K562 (cell line): ENCODE results near the gene PRKCE. TPM values are rescaled to one million over a fixed set of nuclear protein-coding genes. Genes with fewer than 3 reads are reported as not detected.

ENCODE experiments used
- ATAC-seq: fragments of 200-7000 bp; cut with Tn5 transposase; 3 replicates; pipeline ENCODE4 v1.9.1; 2020; ENCODE audit warnings: moderate library complexity
- BruUV-seq: library from RNA; stranded (reverse); fragments of 400-500 nt; replicated peaks from 2 replicates; lab custom pipeline; 2021; lab: Mats Ljungman, UMichigan
- CTCF ChIA-PET: fragments of 300-600 bp; formaldehyde crosslinking; extraction: SDS; loops from one replicate; lab custom pipeline; 2021; ENCODE audit warnings: low intra/inter-chr PET ratio; lab: Yijun Ruan, JAX
- POLR2A ChIA-PET: fragments of 300-600, 350-650 bp; sonication (Branson Sonifier 250); formaldehyde crosslinking; extraction: SDS; loops from one replicate; lab custom pipeline; 2021; ENCODE audit warnings: antibody characterized with exemption, inconsistent platforms; lab: Yijun Ruan, JAX
- DNase-seq, 4 experiments: peaks; one replicate each; pipeline versions ENCODE4 v3.0.0 to v3.0.0-alpha.2; 2011 to 2018; ENCODE audit warnings: low spot score in 3 of 4, mixed read lengths in 3 of 4; ENCODE audit errors: extremely low read depth in 1 of 4
- FAIRE-seq: peaks from 2 replicates; lab custom pipeline; 2011; peaks lifted over from hg19 to GRCh38; lab: Jason Lieb, UNC
- H2AFZ ChIP-seq: 2 replicates; pipeline ENCODE4 v1.6.0; 2011; ENCODE audit warnings: low read depth, low read length, control low read depth, inconsistent platforms
- H3K27ac ChIP-seq: fragments of 200-600 bp; 3 replicates; pipeline ENCODE4 v1.8.0; 2011; ENCODE audit warnings: low read depth, mild to moderate bottlenecking, control low read depth, inconsistent platforms, low read length, moderate library complexity, mixed read lengths; ENCODE audit errors: extremely low read depth
- H3K27me3 ChIP-seq, 2 experiments: fragments of 300-600 bp in 1 of 2; 2 replicates in 1 of 2; 3 replicates in 1 of 2; pipeline versions ENCODE4 v1.6.0 to v1.8.0; 2011; ENCODE audit warnings: inconsistent platforms in 2 of 2, low read length in 2 of 2, mild to moderate bottlenecking in 1 of 2, mixed read lengths in 1 of 2, moderate library complexity in 1 of 2; ENCODE audit not compliant: control insufficient read depth in 2 of 2, insufficient read depth in 2 of 2
- H3K36me3 ChIP-seq: fragments of 300-600 bp; 3 replicates; pipeline ENCODE4 v1.8.0; 2011; ENCODE audit warnings: mild to moderate bottlenecking, low read length, inconsistent platforms; ENCODE audit not compliant: control insufficient read depth, insufficient read depth
- H3K4me1 ChIP-seq, 2 experiments: fragments of 200-600 bp in 1 of 2; replicated peaks in 1 of 2; 2 replicates in 1 of 2; 3 replicates in 1 of 2; pipeline versions ENCODE4 v1.5.1 to v1.8.0; 2011; ENCODE audit warnings: inconsistent platforms in 2 of 2, low read length in 2 of 2, mild to moderate bottlenecking in 1 of 2, mixed read lengths in 1 of 2, moderate library complexity in 1 of 2; ENCODE audit not compliant: control insufficient read depth in 2 of 2, insufficient read depth in 2 of 2
- H3K4me2 ChIP-seq: 2 replicates; pipeline ENCODE4 v1.6.1; 2011; ENCODE audit warnings: low read length, control low read depth, inconsistent platforms, mixed read lengths; ENCODE audit not compliant: insufficient read depth
- H3K4me3 ChIP-seq: fragments of 200-600 bp; sonication (generic), shearing (Covaris generic); 2 replicates; pipeline ENCODE4 v1.5.1; 2016; ENCODE audit warnings: control low read depth, inconsistent platforms
- H3K79me2 ChIP-seq: fragments of 200-600 bp; 3 replicates; pipeline ENCODE4 v1.8.0; 2011; ENCODE audit warnings: low read length, inconsistent platforms; ENCODE audit not compliant: control insufficient read depth, insufficient read depth
- H3K9ac ChIP-seq, 2 experiments: 2 replicates each; pipeline versions ENCODE4 v1.6.0 to v1.6.1; 2011; ENCODE audit warnings: low read depth in 2 of 2, low read length in 2 of 2, control low read depth in 1 of 2, inconsistent platforms in 1 of 2, mild to moderate bottlenecking in 1 of 2, mixed read lengths in 1 of 2; ENCODE audit not compliant: insufficient read depth in 1 of 2
- H3K9me1 ChIP-seq: one replicate; pipeline ENCODE4 v1.6.0; 2011; ENCODE audit warnings: inconsistent platforms, mild to moderate bottlenecking, low read length, moderate library complexity; ENCODE audit not compliant: control insufficient read depth, insufficient read depth
- H3K9me3 ChIP-seq: replicated peaks from 2 replicates; pipeline ENCODE4 v1.5.1; 2011; ENCODE audit warnings: low read depth, low read length, inconsistent platforms; ENCODE audit not compliant: control insufficient read depth, insufficient read depth
- H4K20me1 ChIP-seq: replicated peaks from 2 replicates; pipeline ENCODE4 v1.6.1; 2011; ENCODE audit warnings: low read length, inconsistent platforms, mixed read lengths; ENCODE audit not compliant: control insufficient read depth, insufficient read depth
- HMG20A ChIP-seq: fragments of 450-650 bp; formaldehyde crosslinking; conservative IDR thresholded peaks from 2 replicates; pipeline ENCODE4 v1.4.0; 2020; ENCODE audit warnings: mild to moderate bottlenecking, mixed read lengths
- L3MBTL2 ChIP-seq: fragments of 450-650 bp; IDR thresholded peaks from 2 replicates; pipeline ENCODE4 v1.6.1; 2016; ENCODE audit warnings: mild to moderate bottlenecking, moderate library complexity
- SRSF7 ChIP-seq: fragments of 200-400 bp; formaldehyde crosslinking; optimal IDR thresholded peaks from 2 replicates; pipeline ENCODE3; 2017; ENCODE audit warnings: mild to moderate bottlenecking, low read depth, low read length
- ZNF224 ChIP-seq: sonication (generic); formaldehyde crosslinking; IDR thresholded peaks from 2 replicates; pipeline ENCODE4 v1.8.0; 2022; ENCODE audit warnings: mild to moderate bottlenecking, missing genetic modification reagents
- WGBS: fragments of 100-300 bp; shearing (Covaris generic); methylation state at CpG from one replicate; pipeline ENCODE4 v1.1.6; 2016; ENCODE audit warnings: low coverage, mixed read lengths; ENCODE audit not compliant: insufficient coverage; ENCODE audit errors: missing lambda C conversion rate; 5-methylcytosine and 5-hydroxymethylcytosine counted together
- in situ Hi-C: fragments of 300-500 bp; cut with MboI; formaldehyde crosslinking; loops from 4 replicates; pipeline ENCODE4 v1.15.0; 2018; ENCODE audit warnings: inconsistent platforms, mixed read lengths
- intact Hi-C: fragments of 100-400 bp; cut with micrococcal nuclease; formaldehyde crosslinking; loops from 2 replicates; pipeline ENCODE4 v1.14.2; 2022
- polyA plus RNA-seq, 8 experiments: library from polyadenylated mRNA; depleted of rRNA in 4 of 8; stranded (reverse) in 5 of 8; unstranded in 3 of 8; fragments of >200 nt; fragmentation: Nextera tagmentation in 2 of 8; fragmentation: Illumina TruSeq in 1 of 8; extraction: Ambion mirVana in 2 of 8; extraction: Trizol in 1 of 8; gene quantifications; 2 replicates each; pipeline versions ENCODE4 v1.2.1 to v1.2.3, GENCODE V29; 2011 to 2014; ENCODE audit warnings: inconsistent platforms in 1 of 8, missing spikeins in 1 of 8
- total RNA-seq, 7 experiments: library from RNA; depleted of rRNA in 6 of 7; stranded (reverse); fragments of >200 nt in 6 of 7; fragmentation: Illumina TruSeq in 2 of 7; extraction: Trizol in 2 of 7; gene quantifications; 2 replicates each; pipeline versions ENCODE4 v1.2.1 to v1.2.3, GENCODE V29; 2011 to 2021; ENCODE audit warnings: low replicate concordance in 1 of 7
- TF ChIP-seq, protein P1 (sequence below): sonication (generic); formaldehyde crosslinking; IDR thresholded peaks from 2 replicates; pipeline ENCODE4 v1.8.1; 2022; ENCODE audit warnings: missing genetic modification reagents
- TF ChIP-seq, protein P2 (sequence below): fragments of 450-650 bp; IDR thresholded peaks from 2 replicates; pipeline ENCODE4 v1.6.1; 2016; ENCODE audit warnings: borderline replicate concordance
- TF ChIP-seq, protein P3 (sequence below): sonication (generic); formaldehyde crosslinking; IDR thresholded peaks from 2 replicates; pipeline ENCODE4 v1.8.1; 2023; ENCODE audit warnings: mild to moderate bottlenecking, missing genetic modification reagents
- TF ChIP-seq, protein P4 (sequence below): fragments of 250-450 bp; sonication (Bioruptor Pico); IDR thresholded peaks from 2 replicates; pipeline ENCODE4 v1.4.0; 2020; ENCODE audit warnings: mild to moderate bottlenecking, moderate library complexity

Gene PRKCE
- total and polyA plus RNA-seq, 9 of the 15 experiments (the other 6 are each of a cell fraction or from before 2014, with no cell fraction given), result 0.06 to 1.0 (median 0.22) TPM; not detected in 1

DNA sequence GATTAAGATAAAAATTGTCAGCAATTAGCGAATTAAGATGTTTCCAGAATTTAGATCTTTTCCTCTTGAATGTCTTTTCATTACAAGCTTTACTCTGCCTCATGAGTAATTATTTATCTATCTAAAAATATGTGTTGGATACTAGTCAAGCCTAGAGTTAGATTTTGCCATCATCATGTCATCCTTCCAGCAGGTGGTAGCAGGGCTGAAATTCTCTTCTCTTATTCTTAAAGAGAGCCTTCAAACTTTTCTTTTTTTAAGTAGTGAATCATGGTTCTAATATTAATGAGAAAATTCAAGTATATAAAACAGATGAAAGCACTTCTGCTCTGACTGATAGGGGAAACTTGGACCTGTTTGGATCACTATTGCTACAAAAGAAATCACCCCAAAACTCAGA lies 405.1 kb downstream of the PRKCE start:
- Histone ChIP-seq H2AFZ (no peak overlapping the region), H3K27me3 (peaks cover 21 to 41% of the 10 kb centered on the region in 2 experiments; a peak in 4 of 5 replicates), H3K4me1 (no peaks in the 10 kb centered on the region; a peak in 1 of 5 replicates), H3K27ac (no peak overlapping the region), H3K36me3 (no peaks in the 10 kb centered on the region), H3K79me2 (no peaks in the 10 kb centered on the region), H3K9me3 (no peaks in the 10 kb centered on the region), H3K4me3 (no peak overlapping the region), H3K4me2 (no peak overlapping the region), H3K9me1 (no peaks in the 10 kb centered on the region), H4K20me1 (no peaks in the 10 kb centered on the region), H3K9ac (no peak overlapping the region)
- whole genome bisulfite sequencing, result 0% methylated on average over 1 of the region's 1 CpG
- BruUV-seq, result no TSS peak
- DNase-seq, result no peak
- CTCF ChIA-PET, result interaction anchor here (0.7 kb wide), 1 partner anchor 757 kb away, joined by 4 read pairs; no protein-coding TSS in a partner anchor
- no peak for FAIRE-seq
- intact Hi-C loops (no loop called here), in situ Hi-C loops (no loop called here)
- POLR2A ChIA-PET, result interaction anchor here (1.2 kb wide), 1 partner anchor 10 kb away, joined by 3 read pairs; no protein-coding TSS in a partner anchor
- no peak for ATAC-seq
- TF ChIP-seq, protein P1, sequence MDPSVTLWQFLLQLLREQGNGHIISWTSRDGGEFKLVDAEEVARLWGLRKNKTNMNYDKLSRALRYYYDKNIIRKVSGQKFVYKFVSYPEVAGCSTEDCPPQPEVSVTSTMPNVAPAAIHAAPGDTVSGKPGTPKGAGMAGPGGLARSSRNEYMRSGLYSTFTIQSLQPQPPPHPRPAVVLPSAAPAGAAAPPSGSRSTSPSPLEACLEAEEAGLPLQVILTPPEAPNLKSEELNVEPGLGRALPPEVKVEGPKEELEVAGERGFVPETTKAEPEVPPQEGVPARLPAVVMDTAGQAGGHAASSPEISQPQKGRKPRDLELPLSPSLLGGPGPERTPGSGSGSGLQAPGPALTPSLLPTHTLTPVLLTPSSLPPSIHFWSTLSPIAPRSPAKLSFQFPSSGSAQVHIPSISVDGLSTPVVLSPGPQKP (CRISPR knock-in tag), result no peak
- TF ChIP-seq L3MBTL2 (no peak), ZNF224 (CRISPR knock-in tag) (no peak), SRSF7 (no peak), HMG20A (no peak)
- TF ChIP-seq, protein P2, sequence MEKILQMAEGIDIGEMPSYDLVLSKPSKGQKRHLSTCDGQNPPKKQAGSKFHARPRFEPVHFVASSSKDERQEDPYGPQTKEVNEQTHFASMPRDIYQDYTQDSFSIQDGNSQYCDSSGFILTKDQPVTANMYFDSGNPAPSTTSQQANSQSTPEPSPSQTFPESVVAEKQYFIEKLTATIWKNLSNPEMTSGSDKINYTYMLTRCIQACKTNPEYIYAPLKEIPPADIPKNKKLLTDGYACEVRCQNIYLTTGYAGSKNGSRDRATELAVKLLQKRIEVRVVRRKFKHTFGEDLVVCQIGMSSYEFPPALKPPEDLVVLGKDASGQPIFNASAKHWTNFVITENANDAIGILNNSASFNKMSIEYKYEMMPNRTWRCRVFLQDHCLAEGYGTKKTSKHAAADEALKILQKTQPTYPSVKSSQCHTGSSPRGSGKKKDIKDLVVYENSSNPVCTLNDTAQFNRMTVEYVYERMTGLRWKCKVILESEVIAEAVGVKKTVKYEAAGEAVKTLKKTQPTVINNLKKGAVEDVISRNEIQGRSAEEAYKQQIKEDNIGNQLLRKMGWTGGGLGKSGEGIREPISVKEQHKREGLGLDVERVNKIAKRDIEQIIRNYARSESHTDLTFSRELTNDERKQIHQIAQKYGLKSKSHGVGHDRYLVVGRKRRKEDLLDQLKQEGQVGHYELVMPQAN, result no peak
- TF ChIP-seq, protein P3, sequence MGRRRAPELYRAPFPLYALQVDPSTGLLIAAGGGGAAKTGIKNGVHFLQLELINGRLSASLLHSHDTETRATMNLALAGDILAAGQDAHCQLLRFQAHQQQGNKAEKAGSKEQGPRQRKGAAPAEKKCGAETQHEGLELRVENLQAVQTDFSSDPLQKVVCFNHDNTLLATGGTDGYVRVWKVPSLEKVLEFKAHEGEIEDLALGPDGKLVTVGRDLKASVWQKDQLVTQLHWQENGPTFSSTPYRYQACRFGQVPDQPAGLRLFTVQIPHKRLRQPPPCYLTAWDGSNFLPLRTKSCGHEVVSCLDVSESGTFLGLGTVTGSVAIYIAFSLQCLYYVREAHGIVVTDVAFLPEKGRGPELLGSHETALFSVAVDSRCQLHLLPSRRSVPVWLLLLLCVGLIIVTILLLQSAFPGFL (CRISPR knock-in tag), result no peak
- TF ChIP-seq, protein P4, sequence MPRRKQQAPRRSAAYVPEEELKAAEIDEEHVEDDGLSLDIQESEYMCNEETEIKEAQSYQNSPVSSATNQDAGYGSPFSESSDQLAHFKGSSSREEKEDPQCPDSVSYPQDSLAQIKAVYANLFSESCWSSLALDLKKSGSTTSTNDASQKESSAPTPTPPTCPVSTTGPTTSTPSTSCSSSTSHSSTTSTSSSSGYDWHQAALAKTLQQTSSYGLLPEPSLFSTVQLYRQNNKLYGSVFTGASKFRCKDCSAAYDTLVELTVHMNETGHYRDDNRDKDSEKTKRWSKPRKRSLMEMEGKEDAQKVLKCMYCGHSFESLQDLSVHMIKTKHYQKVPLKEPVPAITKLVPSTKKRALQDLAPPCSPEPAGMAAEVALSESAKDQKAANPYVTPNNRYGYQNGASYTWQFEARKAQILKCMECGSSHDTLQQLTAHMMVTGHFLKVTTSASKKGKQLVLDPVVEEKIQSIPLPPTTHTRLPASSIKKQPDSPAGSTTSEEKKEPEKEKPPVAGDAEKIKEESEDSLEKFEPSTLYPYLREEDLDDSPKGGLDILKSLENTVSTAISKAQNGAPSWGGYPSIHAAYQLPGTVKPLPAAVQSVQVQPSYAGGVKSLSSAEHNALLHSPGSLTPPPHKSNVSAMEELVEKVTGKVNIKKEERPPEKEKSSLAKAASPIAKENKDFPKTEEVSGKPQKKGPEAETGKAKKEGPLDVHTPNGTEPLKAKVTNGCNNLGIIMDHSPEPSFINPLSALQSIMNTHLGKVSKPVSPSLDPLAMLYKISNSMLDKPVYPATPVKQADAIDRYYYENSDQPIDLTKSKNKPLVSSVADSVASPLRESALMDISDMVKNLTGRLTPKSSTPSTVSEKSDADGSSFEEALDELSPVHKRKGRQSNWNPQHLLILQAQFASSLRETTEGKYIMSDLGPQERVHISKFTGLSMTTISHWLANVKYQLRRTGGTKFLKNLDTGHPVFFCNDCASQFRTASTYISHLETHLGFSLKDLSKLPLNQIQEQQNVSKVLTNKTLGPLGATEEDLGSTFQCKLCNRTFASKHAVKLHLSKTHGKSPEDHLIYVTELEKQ (CRISPR knock-in tag), result no peak
